Cortex of kidney (tissue), 1 donor: Measurements from ENCODE around the gene RASGRF2.
"Not testable (repeated sequence)": the region's sequence is repeated elsewhere in the genome, so short reads cannot be mapped to it uniquely, and the experiment has no call there.

Source experiments
- DNase-seq: peaks from one replicate; lab custom pipeline; 2025; lab: John Stamatoyannopoulos, UW

Gene RASGRF2

DNA sequence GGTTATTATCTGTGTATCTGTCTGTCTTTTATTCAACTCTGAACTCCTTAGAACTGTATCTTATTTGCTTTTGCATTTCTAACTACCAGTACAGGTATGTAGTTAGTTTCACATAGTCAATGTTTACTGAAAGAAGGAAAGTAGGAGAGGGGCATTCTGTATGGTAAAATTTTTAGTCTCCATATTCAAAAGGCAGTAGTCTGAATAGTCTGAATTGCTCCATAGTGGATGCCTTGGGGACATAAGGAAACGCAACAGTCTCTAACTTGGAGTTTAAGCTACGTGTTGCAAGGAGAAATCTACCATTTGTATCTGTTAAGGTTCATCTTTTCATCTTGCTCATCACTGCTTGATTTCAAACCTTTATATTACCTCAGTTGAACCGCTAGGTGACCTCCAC lies 26.2 kb downstream of the RASGRF2 start:
- no peak for DNase-seq

DNA sequence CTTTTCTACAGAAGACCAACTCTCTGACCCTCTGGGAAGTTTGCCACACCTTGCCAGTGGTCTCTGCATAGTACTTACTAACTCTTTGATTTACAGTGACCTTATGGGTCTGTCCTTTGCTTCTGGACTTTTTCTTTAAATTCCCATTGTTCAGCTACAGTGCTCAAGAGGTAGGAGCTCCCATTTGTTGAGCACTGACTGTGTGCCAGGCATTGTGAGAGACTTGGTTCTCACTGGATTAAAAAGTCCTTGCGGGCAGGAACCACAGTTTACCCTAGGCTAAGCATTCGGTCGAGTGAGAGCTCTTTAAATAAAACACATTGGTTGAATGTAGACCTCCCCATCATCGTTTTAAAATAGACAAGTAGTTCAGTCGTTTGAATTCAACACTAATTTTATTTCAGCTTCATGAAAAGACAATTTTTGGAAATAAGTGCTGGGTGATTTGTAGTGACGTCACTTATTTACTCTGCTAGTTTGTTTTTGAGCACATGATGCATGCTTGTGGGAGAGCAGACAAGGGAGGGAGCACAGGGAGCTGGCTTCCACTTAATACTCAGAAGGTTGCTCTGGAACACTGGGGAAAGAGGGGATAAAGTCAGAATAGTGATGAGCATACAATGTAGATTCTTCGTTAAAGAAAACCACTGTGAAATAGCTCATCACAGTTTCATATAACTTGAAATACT lies 27.1 kb downstream of the RASGRF2 start:
- no peak for DNase-seq

DNA sequence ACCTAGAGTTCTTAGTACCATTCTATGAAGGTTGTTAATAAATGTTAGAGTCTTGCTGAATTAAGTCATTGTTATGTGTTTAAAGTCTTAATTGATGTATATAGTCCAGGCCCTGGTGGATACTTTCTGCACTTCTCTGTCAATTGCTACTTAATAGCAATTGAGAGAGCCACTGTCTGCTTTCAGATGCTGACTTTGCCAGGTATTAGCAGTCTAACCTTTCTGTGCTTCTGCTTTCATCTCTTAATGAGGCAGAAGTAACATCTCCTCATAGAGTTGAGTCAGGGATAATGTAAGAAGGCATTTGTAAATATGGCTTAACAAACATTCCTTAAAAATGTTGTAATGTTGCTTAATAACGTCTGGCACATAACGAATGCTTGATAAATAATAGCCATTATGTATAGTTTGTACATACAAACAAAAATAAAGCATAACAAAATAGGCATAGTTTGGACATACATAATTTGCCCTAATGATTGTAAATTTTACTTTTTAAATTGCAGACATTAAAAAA lies 28.3 kb downstream of the RASGRF2 start:
- no peak for DNase-seq

DNA sequence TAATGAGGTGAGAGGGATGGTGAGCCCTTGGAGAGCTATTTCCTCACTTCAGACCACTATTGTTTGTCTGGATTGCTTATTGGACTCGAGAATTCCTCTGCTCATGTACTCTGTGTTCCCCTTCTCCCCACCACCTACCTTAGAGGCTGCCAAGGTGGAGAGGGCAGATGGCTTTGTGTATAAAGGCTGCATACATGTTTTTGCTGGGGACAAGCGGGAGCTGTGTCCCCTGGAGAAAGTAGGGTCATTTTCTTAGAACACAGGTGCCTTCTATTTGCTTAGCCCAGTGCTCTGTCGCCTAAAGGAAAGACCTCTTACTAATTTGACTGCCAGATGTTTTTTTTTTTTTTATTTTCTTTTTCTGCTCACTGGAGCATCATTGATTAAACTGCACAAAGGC lies 29.7 kb downstream of the RASGRF2 start:
- DNase-seq, result no peak

DNA sequence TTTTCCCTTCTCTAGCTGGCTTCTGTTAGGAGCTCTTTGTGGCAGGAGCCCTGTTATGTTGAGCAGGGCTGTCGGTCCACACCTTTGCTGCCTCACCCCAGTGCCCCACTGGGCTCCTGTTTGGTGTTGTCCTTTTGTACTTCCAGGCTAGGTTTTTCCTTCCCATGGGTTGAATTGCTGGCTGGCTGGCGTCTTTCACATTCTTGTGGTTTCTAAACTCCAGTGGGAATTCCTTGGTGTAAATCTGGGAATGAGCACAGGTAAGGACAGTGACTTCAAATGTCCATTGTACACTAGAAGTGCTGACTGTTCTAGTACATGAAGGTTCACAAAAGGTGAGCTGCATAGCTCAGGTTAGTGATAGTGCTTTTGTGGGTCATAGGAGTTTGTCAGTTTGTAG lies 30.4 kb downstream of the RASGRF2 start:
- DNase-seq, result no peak

DNA sequence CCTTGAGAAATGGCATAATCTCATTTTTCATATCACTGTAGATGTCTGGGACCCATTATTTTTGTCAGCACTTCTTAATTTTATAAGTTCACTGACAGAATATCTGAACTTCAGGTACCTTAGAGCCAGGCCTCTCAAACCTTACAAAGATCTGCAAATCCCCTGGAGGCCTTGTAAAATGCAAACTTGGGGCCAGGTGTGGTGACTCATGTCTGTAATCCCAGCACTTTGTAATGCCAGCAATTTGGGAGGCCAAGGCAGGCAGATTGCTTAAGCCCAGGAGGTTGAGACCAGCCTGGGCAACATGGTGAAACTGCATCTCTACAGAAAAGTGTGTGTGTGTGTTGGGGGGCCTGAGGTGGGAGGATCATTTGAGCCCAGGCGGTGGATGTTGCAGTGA lies 30.8 kb downstream of the RASGRF2 start:
- DNase-seq, result no peak

DNA sequence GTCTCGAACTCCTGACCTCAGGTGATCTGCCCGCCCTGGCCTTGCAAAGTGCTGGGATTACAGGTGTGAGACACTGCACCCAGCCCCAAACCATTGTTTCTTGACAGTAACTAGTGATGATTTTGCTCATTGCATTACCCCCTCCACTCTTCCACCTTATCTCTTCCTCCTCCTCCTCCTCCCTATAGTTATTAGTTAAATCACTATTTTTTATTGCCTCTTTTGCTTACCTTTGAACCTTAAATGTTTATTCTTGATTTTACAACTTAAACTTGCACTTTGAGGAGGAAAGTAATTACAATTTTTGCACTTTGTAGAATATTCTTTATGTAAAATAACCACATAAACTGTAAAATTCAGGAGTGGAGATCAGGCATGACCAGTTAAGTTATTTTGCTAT lies 35.7 kb downstream of the RASGRF2 start:
- DNase-seq, result no peak

DNA sequence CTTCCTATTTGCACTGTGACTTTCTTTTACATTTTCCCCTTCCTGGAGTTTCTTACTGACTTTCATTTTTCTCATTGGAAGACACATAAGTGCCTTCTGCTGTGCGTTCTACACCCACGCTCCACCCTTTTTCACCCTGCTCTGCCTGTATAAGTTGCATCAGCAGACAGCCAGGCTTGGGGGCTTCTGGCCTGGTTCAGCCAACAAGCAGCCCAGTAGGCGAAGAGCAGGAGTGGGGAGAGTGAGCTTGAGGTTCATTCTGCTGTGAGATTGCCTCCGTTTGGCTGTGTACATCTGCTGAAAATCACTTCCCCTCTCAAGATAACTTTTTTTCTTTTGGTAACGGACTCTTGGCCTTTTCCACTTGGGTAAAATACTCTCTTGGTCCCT lies 38.4 kb downstream of the RASGRF2 start:
- no peak for DNase-seq

DNA sequence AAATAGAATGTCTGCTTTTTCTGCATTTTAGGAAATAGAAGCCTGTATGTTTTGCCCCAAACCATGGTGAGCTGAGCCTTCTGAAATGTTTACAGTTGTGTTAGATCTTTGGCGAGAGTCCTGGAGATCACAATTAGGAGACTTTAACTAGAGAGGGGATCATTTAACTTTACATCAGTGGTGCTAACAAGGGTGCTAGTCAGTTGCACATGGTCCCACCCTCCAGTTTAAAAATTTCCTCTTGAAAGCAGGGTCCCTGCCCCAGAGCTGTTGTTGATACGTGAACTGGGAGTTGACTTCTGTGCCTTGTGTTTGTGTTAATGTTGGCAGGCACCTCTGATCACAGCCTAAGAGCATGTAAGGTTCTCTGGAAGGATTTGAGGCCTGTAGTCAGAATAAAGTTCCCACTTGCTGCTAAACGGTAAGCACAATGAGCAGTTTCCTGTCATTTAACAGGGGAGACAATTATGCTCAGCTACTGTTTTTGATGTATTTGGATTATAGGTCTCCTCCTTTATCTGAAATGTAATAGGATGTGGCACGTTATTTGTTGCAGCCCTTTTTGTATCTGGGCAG lies 43.7 kb downstream of the RASGRF2 start:
- DNase-seq, result no peak

DNA sequence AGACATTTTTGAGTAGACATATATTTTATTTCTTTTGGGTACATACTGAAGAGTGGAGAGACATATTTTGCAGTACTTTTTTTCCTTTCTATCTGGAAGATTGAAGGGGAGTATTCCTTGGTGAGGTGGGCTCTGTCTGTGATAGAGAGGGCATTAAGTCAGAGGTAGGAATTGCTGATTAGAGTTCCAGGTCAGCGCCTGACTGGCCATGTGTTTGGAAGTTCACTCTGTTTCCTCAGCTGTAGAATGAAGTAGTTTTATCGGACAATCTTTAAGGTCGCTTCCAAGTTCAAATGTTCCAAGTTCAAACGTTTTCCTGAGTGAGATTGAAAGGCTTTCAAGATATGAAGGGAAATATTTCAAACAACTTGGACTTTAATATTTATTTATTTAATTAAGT lies 45.5 kb downstream of the RASGRF2 start:
- DNase-seq, result no peak

DNA sequence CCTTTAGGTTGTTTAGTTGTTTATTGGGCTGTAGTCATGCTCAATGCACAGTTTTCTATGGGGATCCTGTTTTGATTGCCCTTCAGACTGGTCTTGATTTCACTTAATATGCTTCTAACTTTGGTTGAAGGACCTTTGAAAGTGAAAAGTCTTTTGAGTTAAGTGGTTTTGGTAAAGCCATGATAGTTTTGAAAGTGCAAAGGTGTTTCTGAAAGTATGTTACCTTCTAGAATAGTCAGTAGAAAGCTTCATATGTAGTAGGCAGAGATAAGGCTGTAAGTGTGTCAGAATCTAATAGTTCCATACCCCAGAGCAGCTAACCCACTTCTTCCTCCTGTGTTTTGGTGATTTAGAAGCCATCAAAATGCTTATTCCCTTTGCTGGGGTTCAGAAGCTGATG lies 46.1 kb downstream of the RASGRF2 start:
- no peak for DNase-seq

DNA sequence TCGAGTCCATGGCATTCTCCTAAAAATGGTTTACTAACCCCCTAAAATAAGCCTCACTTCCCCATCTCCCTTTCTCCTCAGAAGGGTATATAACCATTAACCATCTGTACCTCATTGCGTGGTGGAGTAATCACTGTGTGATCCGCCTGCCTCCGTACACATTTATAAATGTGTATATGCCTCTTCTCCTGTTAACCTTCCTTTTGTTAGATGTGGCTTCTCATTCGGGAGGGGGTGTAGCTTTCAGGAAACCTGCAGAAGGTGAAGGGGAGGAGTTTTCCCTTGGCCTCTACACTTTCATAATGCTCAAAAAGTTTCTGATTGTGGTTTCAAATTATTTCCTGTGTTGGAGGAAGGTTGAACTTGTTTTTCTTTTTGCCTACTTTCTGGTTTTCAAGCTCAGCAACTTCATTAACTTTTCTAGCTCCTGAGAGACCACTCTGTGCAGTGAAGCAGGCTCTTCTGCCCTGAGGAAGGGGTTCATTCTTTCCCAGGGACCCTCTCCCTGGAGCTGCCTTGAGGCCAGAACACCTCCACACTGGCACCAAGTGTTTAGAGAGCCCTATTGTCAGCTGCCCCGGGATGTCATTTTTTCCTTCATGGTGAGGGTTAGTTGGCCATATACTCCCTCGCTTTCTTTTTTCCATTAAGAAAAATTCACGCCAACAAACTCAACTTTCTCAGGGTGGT lies 46.9 kb downstream of the RASGRF2 start:
- no peak for DNase-seq

DNA sequence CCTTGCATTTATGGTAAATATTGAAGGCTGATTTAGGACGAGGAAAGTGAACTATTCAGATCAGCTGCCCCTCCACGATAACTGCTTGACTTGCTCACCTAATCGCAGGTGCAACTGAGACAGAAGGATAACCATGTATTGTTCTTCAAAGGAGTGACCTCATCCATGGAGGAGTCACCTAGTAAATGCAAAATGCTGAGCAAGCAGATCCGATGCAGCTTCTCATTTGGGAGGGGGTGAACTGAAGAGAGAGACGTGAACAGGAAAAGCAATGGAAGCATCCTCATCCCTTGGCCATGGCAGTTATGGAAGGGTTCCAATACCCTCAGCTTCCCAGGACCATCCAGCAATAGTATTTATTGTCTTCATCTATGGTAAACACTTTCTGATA lies 47.5 kb downstream of the RASGRF2 start:
- no peak for DNase-seq

DNA sequence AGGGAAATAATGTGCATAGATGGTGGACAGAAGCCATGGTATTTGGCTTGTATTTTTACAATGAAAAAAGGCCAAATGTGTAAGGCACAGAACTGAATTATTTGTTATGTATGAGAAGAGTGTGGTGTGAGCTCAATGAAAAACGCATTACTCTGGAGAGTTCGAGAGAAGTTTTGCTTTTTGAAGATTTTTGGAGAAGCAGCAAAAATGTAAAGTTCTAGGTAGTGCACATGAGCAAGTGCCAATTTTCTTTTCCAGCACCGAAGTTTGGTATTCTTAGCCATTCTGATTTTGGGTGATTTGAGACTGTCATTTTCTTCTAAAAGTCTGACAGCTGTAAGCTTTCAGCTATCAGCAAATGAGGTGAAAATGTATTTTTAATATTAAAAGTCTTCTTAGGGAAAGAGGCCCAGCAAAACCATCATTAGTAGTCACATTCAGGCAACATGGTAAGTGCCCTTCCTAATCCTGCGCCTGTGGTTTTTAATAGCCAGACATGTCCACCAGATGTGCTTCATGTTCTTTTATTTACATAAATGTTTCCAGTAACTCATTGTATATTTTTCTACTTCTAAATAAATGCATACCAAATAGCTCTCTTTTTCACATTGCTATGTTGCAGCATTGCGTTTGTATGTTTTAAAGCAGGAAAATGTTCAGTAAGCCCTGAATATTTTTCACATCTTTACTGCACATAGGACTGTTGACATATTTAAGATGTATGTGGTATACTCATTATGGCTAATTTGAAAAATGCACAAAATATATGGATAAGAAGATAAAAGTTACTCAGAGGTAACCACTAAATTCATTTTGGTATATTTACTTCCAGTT lies 50.4 kb downstream of the RASGRF2 start:
- DNase-seq, result no peak

DNA sequence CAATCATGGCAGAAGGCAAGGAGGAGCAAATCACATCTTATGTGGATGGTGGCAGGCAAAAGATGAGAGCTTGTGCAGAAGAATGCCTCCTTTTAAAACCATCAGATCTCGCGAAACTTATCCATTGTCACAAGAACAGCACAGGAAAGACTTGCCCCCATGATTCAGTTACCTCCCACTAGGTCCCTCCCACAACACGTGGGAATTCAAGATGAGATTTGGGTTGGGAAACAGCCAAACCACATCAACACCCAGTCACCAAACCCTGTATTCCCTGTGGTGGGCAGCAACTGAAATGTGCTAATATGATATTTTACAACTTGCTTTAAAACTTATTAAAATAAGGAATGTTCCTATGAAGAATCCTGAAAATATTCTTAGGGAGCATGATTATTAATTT lies 54.2 kb downstream of the RASGRF2 start:
- no peak for DNase-seq

DNA sequence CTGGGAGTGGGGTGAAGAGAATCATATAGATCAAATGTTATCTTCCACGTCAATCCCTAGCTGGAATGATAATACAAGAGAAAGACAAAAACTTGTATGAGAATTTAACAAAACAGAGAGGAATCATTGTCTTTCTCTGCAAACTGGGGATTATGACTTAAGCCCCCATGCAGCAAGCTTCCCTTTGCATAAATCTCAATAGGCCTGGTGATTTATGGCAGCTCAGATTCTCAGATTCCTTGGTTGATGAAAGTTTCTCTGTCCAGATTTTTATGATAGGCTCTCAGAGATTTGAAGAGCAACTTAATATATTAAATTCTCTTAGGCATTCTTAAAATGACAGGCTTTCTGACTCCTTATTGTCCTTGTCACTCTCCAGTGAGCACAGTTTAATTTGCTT lies 56.0 kb downstream of the RASGRF2 start:
- DNase-seq, result no peak

DNA sequence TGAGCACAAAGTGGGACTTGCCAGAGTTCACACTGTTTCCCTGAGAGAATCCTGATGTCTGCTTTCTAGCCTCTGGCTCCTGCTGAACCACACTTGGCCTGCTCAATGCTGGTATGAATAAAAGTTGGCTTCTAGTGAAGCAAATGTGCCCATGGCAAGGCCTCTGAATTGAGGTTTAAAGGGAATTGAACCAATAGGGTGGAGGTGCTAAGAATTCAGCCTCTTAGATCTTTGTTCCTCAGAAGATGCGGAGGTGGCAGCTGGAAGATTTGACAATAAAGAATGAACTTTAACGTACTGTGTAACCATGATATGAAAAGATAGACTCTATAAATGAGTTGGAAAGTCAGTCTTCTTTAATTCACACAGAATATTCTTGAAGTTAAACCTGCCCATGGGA lies 57.2 kb downstream of the RASGRF2 start:
- no peak for DNase-seq

DNA sequence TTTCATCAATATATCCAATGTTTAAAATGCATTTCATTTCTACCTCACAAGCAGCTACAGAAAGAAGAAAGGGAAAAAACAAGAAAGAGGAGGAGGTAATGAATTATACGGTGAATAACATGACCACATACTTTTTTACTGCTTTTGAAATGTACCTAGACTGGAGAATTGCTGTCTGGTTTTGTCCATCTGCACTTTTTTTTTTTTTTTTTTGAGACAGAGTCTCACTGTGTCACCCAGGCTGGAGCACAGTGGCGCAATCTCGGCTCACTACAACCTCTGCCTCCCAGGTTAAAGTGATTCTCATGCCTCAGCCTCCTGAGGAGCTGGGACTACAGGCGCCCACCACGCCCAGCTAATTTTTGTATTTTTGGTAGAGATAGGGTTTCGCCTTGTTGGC lies 58.4 kb downstream of the RASGRF2 start:
- not testable (repeated sequence) for DNase-seq

DNA sequence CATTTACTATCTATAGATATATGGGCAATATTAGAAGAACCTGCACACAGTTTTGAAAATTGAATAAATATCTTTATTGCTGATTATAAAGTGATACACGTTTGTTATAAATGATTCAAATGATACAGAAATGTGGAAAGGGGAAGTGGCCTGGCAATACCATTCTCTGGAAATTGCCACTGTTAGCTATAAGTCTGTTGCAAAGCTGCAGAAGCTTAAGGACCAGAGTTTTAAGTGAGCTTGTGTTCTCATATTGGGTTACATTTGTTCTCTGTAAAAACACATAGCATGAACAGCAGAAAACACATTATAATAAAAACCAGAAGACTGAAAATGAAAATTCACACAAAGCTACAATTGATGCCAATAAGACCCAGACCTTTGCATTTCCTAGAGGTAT lies 59.6 kb downstream of the RASGRF2 start:
- DNase-seq, result no peak

DNA sequence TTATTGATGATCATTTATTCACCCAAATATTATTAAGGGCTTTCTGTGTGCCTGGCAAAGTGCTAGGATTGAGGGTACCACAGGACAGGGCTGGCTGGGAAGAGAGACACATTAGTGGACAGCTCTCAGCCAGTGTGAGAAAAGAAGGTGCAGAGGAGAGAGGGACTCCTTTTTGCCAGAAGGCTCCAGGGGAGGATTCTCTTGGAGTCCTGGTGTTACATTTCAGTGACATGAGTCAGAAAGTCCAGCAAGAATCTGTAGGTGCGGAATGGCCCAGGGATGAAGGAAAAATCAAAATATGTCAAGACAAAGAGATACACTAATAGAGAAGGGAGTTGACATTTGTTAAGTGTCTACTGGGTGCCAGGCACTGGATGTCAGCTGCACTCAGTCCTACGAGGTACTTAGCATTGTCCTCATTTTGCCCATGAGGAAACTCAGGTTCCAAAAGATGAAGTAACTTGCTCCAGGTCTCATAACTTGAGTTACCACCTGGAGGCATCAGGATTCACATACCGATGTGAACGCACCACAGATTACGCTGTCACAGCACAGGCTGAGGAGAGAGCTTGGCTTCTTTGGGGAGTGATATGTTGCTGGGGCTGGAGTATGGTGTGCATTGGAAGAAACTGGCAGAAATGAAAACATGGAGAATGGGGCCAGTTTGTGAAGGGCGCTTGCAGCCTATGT lies 60.5 kb downstream of the RASGRF2 start:
- no peak for DNase-seq

DNA sequence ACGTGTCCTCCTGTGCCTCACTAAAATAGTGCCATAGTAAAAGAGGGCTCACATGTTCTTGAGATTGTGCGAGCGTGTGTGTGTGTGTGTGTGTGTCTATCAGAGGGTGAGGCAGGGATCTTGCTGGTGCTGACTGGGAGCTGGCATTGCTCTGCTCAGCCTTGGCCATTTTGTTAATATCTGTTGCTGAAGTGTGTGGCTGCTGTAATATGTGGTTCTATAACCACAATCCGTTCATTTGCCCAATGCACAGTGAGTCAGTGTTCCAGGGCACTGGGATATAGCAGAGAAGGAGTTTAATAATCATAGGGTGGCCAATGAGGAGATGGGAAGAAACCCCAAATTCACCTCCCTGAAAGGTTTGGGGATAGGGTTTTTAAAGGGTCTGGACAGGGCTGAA lies 61.3 kb downstream of the RASGRF2 start:
- no peak for DNase-seq
